Measurements from ENCODE around the gene DAB2IP. TPM values are rescaled to one million over a fixed set of nuclear protein-coding genes. Genes with fewer than 3 reads are reported as not detected.
A peak's percentile ranks its signal among the peaks of the same experiment; 100 is the strongest.
"Not testable (repeated sequence)": the region's sequence is repeated elsewhere in the genome, so short reads cannot be mapped to it uniquely, and the experiment has no call there.

The DAB2IP gene
- total RNA-seq, 1 experiment from 2014 or later, result 17.0 TPM

DNA sequence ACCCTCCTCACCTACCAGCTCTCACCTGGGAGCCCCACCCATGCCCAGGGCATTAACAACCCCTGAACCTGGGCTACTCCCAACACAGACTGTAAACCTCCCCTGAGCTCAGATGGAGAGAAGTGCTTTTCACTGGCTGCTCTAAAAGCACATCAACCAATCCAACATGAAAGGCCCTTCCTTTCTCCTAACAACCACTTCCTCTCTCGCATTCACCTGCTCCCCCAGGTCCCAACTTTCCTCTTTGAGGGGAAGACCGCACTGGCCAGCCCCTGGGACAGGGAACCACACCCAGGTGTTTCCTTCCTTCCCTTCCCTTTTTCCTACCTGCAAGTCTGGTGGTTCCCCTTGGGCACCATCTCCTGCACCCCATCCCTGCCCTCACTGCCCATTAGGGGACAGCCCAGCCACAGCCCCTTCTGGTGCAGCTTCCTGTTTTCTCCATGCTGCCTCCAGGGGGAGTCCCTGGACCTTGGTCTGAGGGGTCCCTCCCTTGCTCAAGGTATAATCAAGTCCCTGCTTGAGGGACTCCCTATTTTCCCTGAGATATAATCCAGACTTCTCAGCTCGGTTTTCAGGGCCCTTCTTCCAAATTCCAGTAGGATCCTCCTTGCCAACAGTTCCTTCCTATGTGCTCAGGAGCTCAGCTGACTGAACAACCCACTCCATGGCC, 30.5 kb upstream of the DAB2IP start:
- no peak overlapping the region for H3K27ac Mint-ChIP-seq (ENCODE audit: low read depth, unreplicated experiment)
- intact Hi-C loops (cut with micrococcal nuclease), result no loop called here
- H3K9me3 Mint-ChIP-seq (ENCODE audit: unreplicated experiment), result no peaks in the 10 kb centered on the region
- no peak overlapping the region for H3K4me3 Mint-ChIP-seq (ENCODE audit: unreplicated experiment)
- H3K4me1 Mint-ChIP-seq (ENCODE audit: insufficient read depth, unreplicated experiment), result no peaks in the 10 kb centered on the region
- no peaks in the 10 kb centered on the region for H3K36me3 Mint-ChIP-seq (ENCODE audit: insufficient read depth, unreplicated experiment)
- no TSS peak for BruUV-seq (replicated peaks)
- ChIA-PET CTCF (interaction anchor here (0.6 to 2.5 kb wide), 15 partner anchors 9 to 836 kb away, joined by 3 to 14 read pairs (median 3); no protein-coding TSS in a partner anchor), POLR2A (interaction anchor here (0.8 kb wide), 1 partner anchor 9 kb away, joined by 3 read pairs; no protein-coding TSS in a partner anchor)
- no peaks in the 10 kb centered on the region for H3K27me3 Mint-ChIP-seq (ENCODE audit: insufficient read depth, unreplicated experiment)
- peak; percentile 40 for DNase-seq (ENCODE audit: unreplicated experiment)
- TF ChIP-seq CTCF (IDR thresholded peaks at IDR 0.05; ENCODE audit: unreplicated experiment), result peak; percentile 31

DNA sequence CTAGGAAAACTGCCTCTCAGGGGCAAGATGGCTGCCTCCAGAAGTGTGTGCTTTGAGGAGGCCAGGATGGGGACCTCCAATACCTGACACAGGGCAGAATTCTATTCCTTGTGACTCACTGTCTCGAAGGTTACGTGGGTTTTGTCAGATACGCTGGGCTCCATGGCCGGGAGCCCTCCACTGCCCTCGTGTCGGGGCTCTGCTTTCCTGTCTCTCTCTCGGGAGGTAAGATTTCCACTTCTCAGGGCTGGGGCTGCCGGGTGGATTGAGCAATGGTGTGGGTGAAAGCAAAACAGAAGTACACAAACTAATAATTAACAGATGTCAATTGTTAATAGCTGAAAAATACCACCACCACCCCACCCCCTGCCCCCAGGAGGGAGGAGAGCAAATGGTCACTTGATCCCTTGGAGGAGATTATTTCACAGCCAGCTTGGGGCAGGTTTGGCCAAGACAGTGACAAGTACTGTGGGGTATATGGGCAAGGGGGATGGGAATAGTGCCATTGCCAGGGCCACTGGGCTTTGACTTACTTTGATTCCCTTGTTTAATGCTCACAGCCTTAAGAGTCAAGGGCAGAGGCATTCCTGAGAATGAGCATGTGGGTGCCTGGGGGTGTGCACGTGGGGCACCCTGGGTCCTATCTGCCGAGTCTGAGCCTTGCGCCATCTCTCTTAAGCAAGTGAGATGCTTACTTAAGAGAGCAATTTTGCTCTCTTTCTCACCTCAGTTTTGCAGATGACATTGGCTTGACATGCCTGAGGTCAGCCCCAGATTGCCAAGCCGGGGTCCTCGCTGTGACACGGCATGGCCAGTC, 28.8 kb upstream of the DAB2IP start:
- H3K27me3 Mint-ChIP-seq (ENCODE audit: insufficient read depth, unreplicated experiment), result no peaks in the 10 kb centered on the region
- H3K9me3 Mint-ChIP-seq (ENCODE audit: unreplicated experiment), result no peaks in the 10 kb centered on the region
- CTCF ChIA-PET, result interaction anchor here (0.6 kb wide), 3 partner anchors 42 to 65 kb away, joined by 3 read pairs; no protein-coding TSS in a partner anchor
- H3K36me3 Mint-ChIP-seq (ENCODE audit: insufficient read depth, unreplicated experiment), result no peaks in the 10 kb centered on the region
- no peak overlapping the region for H3K4me3 Mint-ChIP-seq (ENCODE audit: unreplicated experiment)
- intact Hi-C loops (cut with micrococcal nuclease), result no loop called here
- H3K4me1 Mint-ChIP-seq (ENCODE audit: insufficient read depth, unreplicated experiment), result no peaks in the 10 kb centered on the region
- no TSS peak for BruUV-seq (replicated peaks)
- POLR2A ChIA-PET, result no interaction called here
- TF ChIP-seq CTCF (IDR thresholded peaks at IDR 0.05; ENCODE audit: unreplicated experiment), result no peak
- no peak for DNase-seq (ENCODE audit: unreplicated experiment)
- no peak overlapping the region for H3K27ac Mint-ChIP-seq (ENCODE audit: low read depth, unreplicated experiment)

- POLR2A ChIA-PET, result interaction anchor here (0.6 kb wide), 1 partner anchor 42 kb away, joined by 3 read pairs; no protein-coding TSS in a partner anchor
- H3K36me3 Mint-ChIP-seq (ENCODE audit: insufficient read depth, unreplicated experiment); DNase-seq (ENCODE audit: unreplicated experiment); H3K27ac Mint-ChIP-seq (ENCODE audit: low read depth, unreplicated experiment); H3K27me3 Mint-ChIP-seq (ENCODE audit: insufficient read depth, unreplicated experiment); BruUV-seq (replicated peaks); H3K4me3 Mint-ChIP-seq (ENCODE audit: unreplicated experiment); H3K9me3 Mint-ChIP-seq (ENCODE audit: unreplicated experiment); H3K4me1 Mint-ChIP-seq (ENCODE audit: insufficient read depth, unreplicated experiment); intact Hi-C loops (cut with micrococcal nuclease): not testable (repeated sequence)
- CTCF ChIA-PET, result interaction anchor here (0.6 to 1.2 kb wide), 3 partner anchors 43 to 376 kb away, joined by 3 read pairs; no protein-coding TSS in a partner anchor
Observed at GRCh38 chr9:121623430-121623829, 28.0 kb upstream of the DAB2IP start.

GRCh38 chr9:121625590-121625989, 25.8 kb upstream of the DAB2IP start:
- no peak for DNase-seq (ENCODE audit: unreplicated experiment)
- no peaks in the 10 kb centered on the region for H3K27me3 Mint-ChIP-seq (ENCODE audit: insufficient read depth, unreplicated experiment)
- no peaks in the 10 kb centered on the region for H3K4me1 Mint-ChIP-seq (ENCODE audit: insufficient read depth, unreplicated experiment)
- BruUV-seq (replicated peaks), result no TSS peak
- H3K4me3 Mint-ChIP-seq (ENCODE audit: unreplicated experiment), result no peak overlapping the region
- CTCF ChIA-PET, result interaction anchor here (0.7 to 1.4 kb wide), 2 partner anchors 69 to 70 kb away, joined by 3 read pairs; no protein-coding TSS in a partner anchor
- no peak for TF ChIP-seq CTCF (IDR thresholded peaks at IDR 0.05; ENCODE audit: unreplicated experiment)
- intact Hi-C loops (cut with micrococcal nuclease), result no loop called here
- no peaks in the 10 kb centered on the region for H3K36me3 Mint-ChIP-seq (ENCODE audit: insufficient read depth, unreplicated experiment)
- no peak overlapping the region for H3K27ac Mint-ChIP-seq (ENCODE audit: low read depth, unreplicated experiment)
- H3K9me3 Mint-ChIP-seq (ENCODE audit: unreplicated experiment), result no peaks in the 10 kb centered on the region
- POLR2A ChIA-PET, result no interaction called here
